HG03039 (cell line): Measurements from ENCODE around the gene NELL1.

Source experiments
- ATAC-seq: cut with Tn5 transposase; IDR thresholded peaks from one replicate; pipeline ENCODE4 v1.9.1; 2021; ENCODE audit warnings: mild to moderate bottlenecking, moderate library complexity; ENCODE audit not compliant: unreplicated experiment

The NELL1 gene

GRCh38 chr11:20865161-20865560 lies 195.8 kb downstream of the NELL1 start:
- ATAC-seq = no peak

- ATAC-seq = no peak
These were observed 199.7 kb downstream of the NELL1 start for GRCh38 chr11:20869123-20869522.

- ATAC-seq = no peak
These were observed 203.7 kb downstream of the NELL1 start for GRCh38 chr11:20873054-20873453.

- ATAC-seq = no peak
These were observed 205.0 kb downstream of the NELL1 start for GRCh38 chr11:20874358-20874757.

- ATAC-seq = no peak
These were observed 206.5 kb downstream of the NELL1 start for GRCh38 chr11:20875889-20876288.

GRCh38 chr11:20876738-20877137 lies 207.4 kb downstream of the NELL1 start:
- ATAC-seq = no peak

GRCh38 chr11:20880094-20880493 lies 210.7 kb downstream of the NELL1 start:
- ATAC-seq = no peak

GRCh38 chr11:20881328-20882079 lies 212.1 kb downstream of the NELL1 start:
- ATAC-seq = no peak

- no peak for ATAC-seq
These were observed 217.8 kb downstream of the NELL1 start for GRCh38 chr11:20887137-20887536.

GRCh38 chr11:20894296-20894695 lies 224.9 kb downstream of the NELL1 start:
- ATAC-seq = no peak

GRCh38 chr11:20909995-20910726 lies 240.8 kb downstream of the NELL1 start:
- no peak for ATAC-seq

- no peak for ATAC-seq
These were observed 241.3 kb downstream of the NELL1 start for GRCh38 chr11:20910733-20911132.

GRCh38 chr11:20912065-20912821 lies 242.9 kb downstream of the NELL1 start:
- no peak for ATAC-seq

GRCh38 chr11:20912922-20913512 lies 243.6 kb downstream of the NELL1 start:
- ATAC-seq = no peak

- no peak for ATAC-seq
These were observed 247.9 kb downstream of the NELL1 start for GRCh38 chr11:20917306-20917705.

- no peak for ATAC-seq
These were observed 257.6 kb downstream of the NELL1 start for GRCh38 chr11:20926799-20927540.

- ATAC-seq = no peak
These were observed 261.6 kb downstream of the NELL1 start for GRCh38 chr11:20931029-20931428.

GRCh38 chr11:20933086-20933485 lies 263.7 kb downstream of the NELL1 start:
- no peak for ATAC-seq

GRCh38 chr11:20933958-20934357 lies 264.6 kb downstream of the NELL1 start:
- ATAC-seq = no peak

GRCh38 chr11:20934516-20934915 lies 265.1 kb downstream of the NELL1 start:
- no peak for ATAC-seq

GRCh38 chr11:20937826-20938225 lies 268.4 kb downstream of the NELL1 start:
- ATAC-seq = no peak
